Ectodermal cell (in vitro differentiated cells): ENCODE results near the gene DCBLD1.

ENCODE experiments used
- H3K27ac ChIP-seq: 2 replicates; pipeline ENCODE4 v1.7.0; 2013; ENCODE audit warnings: mild to moderate bottlenecking, low read depth, low read length; ENCODE audit not compliant: insufficient read depth, poor library complexity, severe bottlenecking
- H3K27me3 ChIP-seq: 2 replicates; pipeline ENCODE4 v1.7.0; 2013; ENCODE audit warnings: mild to moderate bottlenecking, low read length; ENCODE audit not compliant: insufficient read depth, control insufficient read depth, poor library complexity, severe bottlenecking
- H3K36me3 ChIP-seq: one replicate; pipeline ENCODE4 v1.7.0; 2013; ENCODE audit warnings: low read length; ENCODE audit not compliant: control insufficient read depth, insufficient read depth
- H3K4me1 ChIP-seq: one replicate; pipeline ENCODE4 v1.7.0; 2013; ENCODE audit warnings: low read length; ENCODE audit not compliant: control insufficient read depth, insufficient read depth
- H3K4me3 ChIP-seq: 2 replicates; pipeline ENCODE4 v1.7.0; 2013; ENCODE audit warnings: low read depth, low read length, control low read depth; ENCODE audit not compliant: insufficient read depth
- H3K9me3 ChIP-seq: 2 replicates; pipeline ENCODE4 v1.7.0; 2013; ENCODE audit warnings: mild to moderate bottlenecking, low read length, moderate library complexity; ENCODE audit not compliant: control insufficient read depth
- WGBS, 2 experiments: methylation state at CpG; one replicate each; pipeline ENCODE4 v1.1.7; 2013; ENCODE audit warnings: missing lambda C conversion rate in 2 of 2; 5-methylcytosine and 5-hydroxymethylcytosine counted together

Gene DCBLD1

DNA sequence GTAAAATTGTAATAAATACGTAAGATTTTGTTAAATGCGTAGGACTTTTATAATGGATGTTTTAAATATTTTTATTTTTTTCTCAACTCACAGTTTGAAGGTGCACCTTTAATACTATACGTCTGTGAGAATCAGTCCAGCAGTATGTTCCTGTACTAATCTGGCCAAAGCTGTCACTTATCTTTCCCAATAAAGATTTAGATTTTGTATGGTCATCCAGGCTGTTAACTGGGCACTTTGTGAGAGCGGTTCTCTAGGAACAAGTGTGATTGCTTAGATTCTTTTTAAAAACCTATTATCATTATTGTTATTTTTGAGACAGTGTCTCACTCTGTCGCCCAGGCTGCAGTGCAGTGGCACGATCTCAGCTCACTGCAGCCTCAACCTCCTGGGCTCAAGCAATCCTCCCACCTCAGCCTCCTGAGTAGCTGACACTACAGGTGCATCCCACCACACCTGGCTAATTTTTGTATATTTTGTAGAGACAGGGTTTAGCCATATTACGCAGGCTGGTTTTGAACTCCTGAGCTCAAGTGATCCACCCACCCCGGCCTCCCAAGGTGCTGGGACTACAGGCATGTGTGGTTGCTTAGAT is 1.7 kb downstream of the DCBLD1 start:
- H3K27me3 ChIP-seq = peaks cover 36% of the 10 kb centered on the region
- 91 to 92% methylated on average over 5 to 7 of the region's 8 CpGs for WGBS, 2 experiments
- no peak overlapping the region for H3K27ac ChIP-seq

DNA sequence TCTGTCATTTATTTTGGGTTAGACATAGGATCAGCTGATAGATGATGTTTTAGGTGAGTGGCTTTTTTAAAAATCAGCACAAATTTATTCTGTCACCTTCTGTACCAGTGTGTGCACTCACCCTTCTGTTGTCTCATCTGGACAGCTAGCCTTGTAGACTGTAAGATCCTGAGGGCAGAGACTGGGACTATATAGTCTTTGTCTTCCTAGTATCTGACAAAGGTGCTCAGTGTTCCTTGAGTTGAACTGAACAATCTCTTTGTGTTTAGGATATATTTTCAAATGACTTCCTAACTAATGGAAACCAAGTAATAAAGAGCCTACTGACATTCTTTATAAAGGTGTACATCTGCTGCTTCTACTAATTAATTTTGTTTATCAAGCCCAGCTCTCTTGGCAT is 3.0 kb downstream of the DCBLD1 start:
- peaks cover 36% of the 10 kb centered on the region for H3K27me3 ChIP-seq
- H3K27ac ChIP-seq = no peak overlapping the region
- H3K4me3 ChIP-seq = no peak overlapping the region
- no peaks in the 10 kb centered on the region for H3K4me1 ChIP-seq
- H3K9me3 ChIP-seq = no peaks in the 10 kb centered on the region
- no peaks in the 10 kb centered on the region for H3K36me3 ChIP-seq

More for the DNA sequence above, 1.7 kb downstream of the DCBLD1 start:
- no peaks in the 10 kb centered on the region for H3K36me3 ChIP-seq
- H3K4me1 ChIP-seq = no peaks in the 10 kb centered on the region
- H3K9me3 ChIP-seq = no peaks in the 10 kb centered on the region
- H3K4me3 ChIP-seq = peak overlapping the region; percentile 60

DNA sequence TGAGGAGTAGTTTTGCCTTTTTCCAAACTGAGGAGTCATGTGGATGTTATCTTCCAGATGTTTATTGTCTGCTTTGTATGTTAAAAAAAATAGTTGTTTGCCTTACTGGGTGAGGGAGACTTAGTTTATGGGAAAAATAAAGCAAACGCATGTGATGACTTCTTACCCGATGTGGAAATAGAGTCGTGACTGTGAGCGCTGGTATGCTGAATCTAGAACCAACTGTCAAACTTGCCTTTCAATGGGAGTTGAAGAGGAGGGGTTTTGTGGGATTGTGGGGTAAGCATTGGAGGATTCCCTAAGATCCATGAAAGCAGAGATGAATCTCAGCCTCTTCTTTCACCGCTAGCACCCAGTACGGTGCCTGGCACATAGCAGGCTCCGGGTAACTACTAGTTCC is 5.3 kb downstream of the DCBLD1 start:
- H3K4me3 ChIP-seq = no peak overlapping the region
- H3K36me3 ChIP-seq = no peaks in the 10 kb centered on the region
- WGBS, 2 experiments = 95% methylated on average over 7 of the region's 7 CpGs
- no peaks in the 10 kb centered on the region for H3K4me1 ChIP-seq
- no peaks in the 10 kb centered on the region for H3K9me3 ChIP-seq
- peaks cover 14% of the 10 kb centered on the region for H3K27me3 ChIP-seq
- H3K27ac ChIP-seq = no peak overlapping the region

DNA sequence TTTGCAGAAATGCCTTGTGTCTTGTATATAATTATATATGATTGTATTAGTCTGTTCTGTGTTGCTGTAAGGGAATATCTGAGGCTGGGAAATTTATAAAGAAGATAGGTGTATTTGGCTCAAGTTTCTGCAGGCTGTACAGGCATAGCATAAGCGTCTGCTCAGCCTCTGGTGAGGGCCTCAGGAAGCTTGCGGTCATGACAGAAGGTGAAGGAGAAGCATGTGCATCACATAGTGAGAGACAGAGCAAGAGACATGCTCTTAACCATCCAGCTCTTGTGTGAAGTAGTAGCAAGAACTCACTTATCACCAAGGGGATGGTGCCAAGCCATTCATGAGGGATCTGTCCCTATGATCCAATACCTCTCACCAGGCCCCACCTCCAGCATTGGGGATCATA is 6.5 kb downstream of the DCBLD1 start:
- Histone ChIP-seq H3K36me3 (no peaks in the 10 kb centered on the region), H3K27me3 (peaks cover 4% of the 10 kb centered on the region), H3K4me1 (no peaks in the 10 kb centered on the region), H3K27ac (no peak overlapping the region), H3K4me3 (no peak overlapping the region), H3K9me3 (no peaks in the 10 kb centered on the region)
- 94 to 96% methylated on average over 2 of the region's 2 CpGs for WGBS, 2 experiments

DNA sequence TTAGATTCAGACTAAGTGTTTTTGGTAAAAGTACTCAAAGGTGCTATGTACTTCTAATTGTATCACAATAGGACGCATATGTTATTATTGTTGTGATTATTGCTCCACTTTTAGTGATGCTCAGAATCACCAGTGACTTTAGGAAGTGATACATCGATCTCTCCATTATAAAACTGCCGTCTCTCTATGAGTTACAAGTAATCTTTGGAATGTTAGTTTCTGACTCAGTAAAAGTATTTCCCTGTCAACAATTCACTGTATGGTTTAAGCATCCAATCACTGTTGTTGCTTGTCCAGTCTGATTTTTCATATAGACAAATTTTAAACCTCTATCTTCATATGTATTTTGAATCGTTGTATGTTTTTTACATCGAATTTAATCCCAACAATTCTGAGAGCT is 9.4 kb downstream of the DCBLD1 start:
- Histone ChIP-seq H3K27ac (no peak overlapping the region), H3K4me1 (no peaks in the 10 kb centered on the region), H3K27me3 (no peaks in the 10 kb centered on the region), H3K36me3 (no peaks in the 10 kb centered on the region), H3K4me3 (no peak overlapping the region), H3K9me3 (no peaks in the 10 kb centered on the region)
- WGBS, 2 experiments = 95 to 97% methylated on average over 3 to 5 of the region's 5 CpGs

DNA sequence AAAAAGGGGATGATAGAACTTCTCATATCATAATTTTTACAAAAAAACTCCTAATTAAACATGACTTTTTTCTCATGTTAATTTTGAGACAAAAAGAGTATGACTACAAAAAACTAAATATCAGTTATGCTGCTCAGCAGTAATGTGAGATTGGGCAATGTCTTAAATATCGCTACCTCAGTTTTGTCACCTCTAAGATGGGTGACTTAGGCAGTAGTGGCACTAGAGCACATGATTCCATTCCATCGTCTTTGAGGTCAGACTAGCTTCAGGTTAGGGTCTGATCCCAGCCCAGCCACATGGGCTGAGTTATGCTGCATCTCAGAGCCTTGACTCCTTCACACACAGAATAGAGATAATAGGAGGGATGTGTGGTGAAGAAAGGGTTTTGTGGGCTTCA is 11.0 kb downstream of the DCBLD1 start:
- Histone ChIP-seq H3K36me3 (no peaks in the 10 kb centered on the region), H3K4me3 (no peak overlapping the region), H3K4me1 (no peaks in the 10 kb centered on the region), H3K9me3 (no peaks in the 10 kb centered on the region), H3K27ac (no peak overlapping the region), H3K27me3 (no peaks in the 10 kb centered on the region)
- 89 to 92% methylated on average over 2 of the region's 2 CpGs for WGBS, 2 experiments

DNA sequence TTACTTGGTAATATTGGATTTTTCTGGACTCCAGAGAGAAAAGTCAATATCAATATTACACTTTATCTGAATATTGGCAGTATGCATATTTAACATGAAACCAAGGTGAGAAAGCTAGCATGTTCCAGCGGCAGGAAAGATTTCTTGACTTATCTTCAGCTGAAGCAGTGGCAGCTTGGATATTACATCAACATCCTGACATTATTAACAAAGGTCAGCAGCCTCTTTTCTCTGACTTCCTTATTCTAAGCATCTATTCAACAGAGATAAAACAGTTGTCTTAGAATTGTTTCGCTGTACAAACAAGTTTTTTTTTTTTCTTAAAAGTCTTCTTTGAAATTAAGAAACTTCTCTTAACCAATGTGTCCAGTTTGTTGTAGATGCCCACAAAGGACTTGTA is 11.8 kb downstream of the DCBLD1 start:
- no peaks in the 10 kb centered on the region for H3K27me3 ChIP-seq
- H3K4me3 ChIP-seq = no peak overlapping the region
- H3K27ac ChIP-seq = no peak overlapping the region
- 78 to 89% methylated on average over 2 of the region's 2 CpGs for WGBS, 2 experiments
- no peaks in the 10 kb centered on the region for H3K9me3 ChIP-seq
- H3K36me3 ChIP-seq = no peaks in the 10 kb centered on the region
- no peaks in the 10 kb centered on the region for H3K4me1 ChIP-seq

DNA sequence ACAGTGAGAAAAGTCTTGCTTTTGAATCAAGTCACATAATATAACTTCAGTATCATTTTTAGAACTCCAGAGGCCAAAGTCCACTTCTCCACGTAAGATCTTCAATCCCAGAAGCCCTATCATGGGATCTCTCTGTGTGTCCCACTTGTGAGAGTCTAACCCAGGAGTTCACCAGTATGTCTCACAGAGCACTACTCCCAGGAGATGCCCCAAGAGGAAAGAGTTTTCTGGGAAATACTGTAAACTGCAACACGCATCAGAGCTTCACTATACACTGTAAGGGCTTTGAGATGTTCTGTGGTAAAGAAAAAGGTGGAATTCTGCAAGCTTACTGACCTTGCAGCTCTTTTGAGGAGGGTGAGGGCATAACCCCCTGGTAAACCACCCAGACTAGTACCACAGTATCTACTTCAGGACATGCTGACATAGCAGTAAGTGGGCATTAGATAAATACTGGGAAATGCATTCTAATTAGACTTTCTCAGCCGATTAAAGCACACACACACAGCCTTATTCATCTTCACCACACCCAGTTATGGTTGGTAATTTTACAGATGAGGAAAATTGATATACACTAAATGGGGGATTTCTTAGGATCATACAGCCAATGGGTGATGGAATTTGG is 12.3 kb downstream of the DCBLD1 start:
- Histone ChIP-seq H3K9me3 (no peaks in the 10 kb centered on the region), H3K27ac (no peak overlapping the region), H3K4me3 (no peak overlapping the region), H3K36me3 (no peaks in the 10 kb centered on the region), H3K27me3 (no peaks in the 10 kb centered on the region), H3K4me1 (no peaks in the 10 kb centered on the region)
- WGBS, 2 experiments = 94 to 96% methylated on average over 2 of the region's 3 CpGs

DNA sequence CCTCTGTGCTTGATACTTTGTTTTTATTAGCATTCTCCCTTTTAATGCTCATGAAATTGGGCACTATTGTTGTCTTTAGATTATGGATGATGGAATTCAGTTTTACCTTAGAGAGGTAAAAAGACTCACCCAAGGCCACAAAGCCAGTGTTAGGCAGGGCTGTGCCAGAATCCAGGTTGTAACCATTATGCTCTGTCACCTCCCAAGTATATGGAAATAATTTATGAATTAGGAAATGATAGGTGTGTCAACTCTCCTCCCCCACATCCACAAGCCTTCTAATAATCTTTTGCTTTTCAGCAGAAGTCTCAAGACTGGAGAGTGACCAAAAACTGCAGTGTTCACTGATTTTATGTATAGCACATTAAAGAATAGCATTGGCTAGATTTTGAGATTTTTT is 13.0 kb downstream of the DCBLD1 start:
- H3K36me3 ChIP-seq = no peaks in the 10 kb centered on the region
- H3K4me3 ChIP-seq = no peak overlapping the region
- H3K27me3 ChIP-seq = no peaks in the 10 kb centered on the region
- no peaks in the 10 kb centered on the region for H3K9me3 ChIP-seq
- H3K4me1 ChIP-seq = no peaks in the 10 kb centered on the region
- H3K27ac ChIP-seq = no peak overlapping the region

DNA sequence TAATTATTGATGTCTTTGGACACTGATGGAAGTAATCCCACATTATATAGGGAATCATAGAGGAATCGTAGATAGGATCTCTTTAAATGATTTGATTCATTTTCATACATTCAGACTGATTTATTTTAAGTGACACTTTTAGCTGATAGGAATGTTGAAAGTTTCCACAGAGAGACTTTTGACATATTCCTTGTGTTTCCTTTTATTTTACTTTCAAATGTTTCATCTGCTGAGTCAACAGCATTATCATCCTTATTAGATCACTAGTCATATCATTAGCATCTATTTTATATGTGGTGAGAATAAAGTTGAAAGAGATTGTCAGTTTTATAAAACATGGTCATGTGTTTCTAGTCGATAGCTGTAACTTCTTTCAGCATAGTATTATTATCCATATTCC is 13.4 kb downstream of the DCBLD1 start:
- Histone ChIP-seq H3K27me3 (no peaks in the 10 kb centered on the region), H3K36me3 (no peaks in the 10 kb centered on the region), H3K27ac (no peak overlapping the region), H3K4me1 (no peaks in the 10 kb centered on the region), H3K4me3 (no peak overlapping the region), H3K9me3 (no peaks in the 10 kb centered on the region)
- 17% methylated on average over 1 of the region's 2 CpGs; no CpG with 5 or more reads in 1 of the 2 experiments for WGBS, 2 experiments
